Neural cell (in vitro differentiated cells): Measurements from ENCODE around the gene IL19.

Experiments used
- CTCF ChIP-seq: fragments of 450-650 bp; IDR thresholded peaks from 2 replicates; pipeline ENCODE4 v1.5.1; 2014; ENCODE audit warnings: antibody characterized with exemption, mild to moderate bottlenecking, moderate library complexity; ENCODE audit not compliant: poor library complexity, severe bottlenecking
- EP300 ChIP-seq: fragments of 450-650 bp; conservative IDR thresholded peaks from 2 replicates; pipeline ENCODE4 v1.6.1; 2014; ENCODE audit warnings: antibody characterized with exemption, mild to moderate bottlenecking, moderate library complexity; ENCODE audit not compliant: poor library complexity, severe bottlenecking
- EZH2 ChIP-seq: fragments of 200-600, 300-800 bp; shearing (Covaris generic), sonication (generic); IDR thresholded peaks from 2 replicates; pipeline ENCODE4 v1.6.1; 2014; ENCODE audit warnings: antibody characterized with exemption, low read length, borderline replicate concordance, mild to moderate bottlenecking; ENCODE audit not compliant: insufficient read depth, poor library complexity, severe bottlenecking
- POLR2AphosphoS5 ChIP-seq: IDR thresholded peaks from 2 replicates; pipeline ENCODE4 v1.6.1; 2012

GRCh38 chr1:206866062-206866461 is 95.5 kb downstream of the IL19 start:
- no peak for TF ChIP-seq CTCF
- TF ChIP-seq POLR2AphosphoS5 = no peak
- no peak for TF ChIP-seq EZH2
- no peak for TF ChIP-seq EP300
